HG02759 (cell line): ENCODE results near the gene TCF25.
"Not testable (repeated sequence)": the region's sequence is repeated elsewhere in the genome, so short reads cannot be mapped to it uniquely, and the experiment has no call there.

ENCODE experiments used
- ATAC-seq: cut with Tn5 transposase; IDR thresholded peaks from one replicate; pipeline ENCODE4 v1.9.1; 2021; ENCODE audit warnings: mild to moderate bottlenecking, moderate library complexity; ENCODE audit not compliant: unreplicated experiment

TCF25 gene

DNA sequence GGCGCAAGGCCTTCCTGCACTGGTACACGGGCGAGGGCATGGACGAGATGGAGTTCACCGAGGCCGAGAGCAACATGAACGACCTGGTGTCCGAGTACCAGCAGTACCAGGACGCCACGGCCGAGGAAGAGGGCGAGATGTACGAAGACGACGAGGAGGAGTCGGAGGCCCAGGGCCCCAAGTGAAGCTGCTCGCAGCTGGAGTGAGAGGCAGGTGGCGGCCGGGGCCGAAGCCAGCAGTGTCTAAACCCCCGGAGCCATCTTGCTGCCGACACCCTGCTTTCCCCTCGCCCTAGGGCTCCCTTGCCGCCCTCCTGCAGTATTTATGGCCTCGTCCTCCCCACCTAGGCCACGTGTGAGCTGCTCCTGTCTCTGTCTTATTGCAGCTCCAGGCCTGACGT lies 62.2 kb downstream of the TCF25 start:
- ATAC-seq: not testable (repeated sequence)

DNA sequence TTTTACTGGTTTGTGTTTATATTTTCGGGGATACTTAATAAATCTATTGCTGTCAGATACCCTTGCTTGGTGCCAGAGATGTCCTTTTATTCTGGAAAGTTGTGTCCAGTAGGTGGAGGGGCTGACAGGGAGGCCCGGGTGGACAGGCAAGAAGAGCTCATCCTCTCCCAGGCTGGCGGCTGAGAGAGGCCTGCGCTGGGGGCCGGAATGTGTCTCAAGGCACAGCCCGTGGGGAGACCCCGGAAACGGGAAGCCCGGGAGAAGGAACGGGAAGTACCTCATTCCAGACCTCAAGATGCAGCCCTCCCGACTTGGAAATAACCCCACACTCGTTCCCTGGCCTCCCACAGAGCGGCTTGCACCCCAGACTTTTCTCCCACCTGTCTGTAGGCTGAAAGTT lies 62.6 kb downstream of the TCF25 start:
- ATAC-seq: no peak

DNA sequence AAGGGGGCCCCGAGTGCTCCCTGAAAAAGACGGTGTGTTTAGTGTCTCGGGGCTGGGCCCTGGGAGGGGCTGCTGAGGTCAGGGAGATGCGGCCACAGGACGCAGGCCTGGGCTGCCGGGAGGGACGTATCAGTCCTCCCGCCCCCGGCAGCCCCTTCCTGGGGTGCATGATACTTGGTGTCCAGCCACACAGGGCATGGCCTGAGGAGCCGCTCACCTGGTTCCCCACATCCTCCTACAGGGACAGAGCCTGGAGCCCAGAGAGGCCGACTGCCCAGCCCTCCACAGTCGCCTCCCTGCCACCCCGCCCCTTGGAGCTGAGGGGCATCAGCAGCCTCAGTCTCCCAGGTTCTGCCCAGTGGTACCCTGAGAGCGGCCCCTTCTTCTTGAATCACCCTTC lies 63.1 kb downstream of the TCF25 start:
- ATAC-seq: no peak

DNA sequence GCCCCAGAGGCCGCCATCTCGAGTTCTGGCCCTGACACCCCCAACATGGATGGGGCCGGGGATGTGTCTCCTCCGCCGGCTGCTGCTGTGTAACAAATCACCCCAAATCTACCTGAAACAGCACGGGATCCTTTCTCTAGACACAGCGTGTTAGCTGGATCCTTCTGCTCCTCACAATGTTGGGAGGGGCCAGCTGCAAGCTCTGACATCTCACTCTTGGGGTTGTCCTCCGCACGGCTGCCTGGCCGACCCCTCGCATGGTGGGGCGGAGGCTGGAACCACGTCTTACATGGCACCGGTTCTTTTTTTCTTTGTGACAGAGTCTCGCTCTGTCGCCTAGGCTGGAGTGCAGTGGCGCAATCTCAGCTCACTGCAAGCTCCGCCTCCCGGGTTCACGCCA lies 63.6 kb downstream of the TCF25 start:
- no peak for ATAC-seq

DNA sequence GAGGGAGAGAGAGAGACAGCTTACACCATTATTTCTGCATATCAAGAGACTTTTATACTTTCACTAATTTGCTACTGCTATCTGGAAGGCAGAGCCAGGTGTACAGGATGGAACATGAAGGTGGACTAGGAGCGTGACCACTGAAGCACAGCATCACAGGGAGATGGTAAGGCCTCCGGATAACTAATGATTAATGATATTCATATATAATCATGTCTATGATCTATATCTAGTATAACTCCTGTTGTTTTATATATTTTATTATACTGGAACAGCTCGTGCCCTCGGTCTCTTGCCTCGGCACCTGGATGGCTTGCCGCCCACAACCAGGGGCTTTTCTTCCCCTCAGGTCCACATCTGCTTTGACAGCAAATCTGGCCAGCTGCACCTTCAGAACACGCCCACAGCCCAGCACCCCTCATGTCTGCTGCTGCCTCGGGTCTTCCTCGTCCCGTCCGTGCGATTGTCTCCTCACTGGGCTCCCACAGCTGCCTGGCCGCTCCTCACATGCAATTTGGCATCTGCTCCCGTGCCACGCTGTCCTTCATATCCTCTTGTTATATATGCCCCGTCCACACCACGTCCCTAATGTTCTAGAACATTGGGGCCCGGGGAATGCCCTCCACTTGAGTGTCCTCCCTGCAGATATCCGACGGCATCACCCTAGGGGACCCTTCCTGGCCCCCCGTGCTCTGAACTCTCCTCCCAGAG lies 64.9 kb downstream of the TCF25 start:
- ATAC-seq: no peak

DNA sequence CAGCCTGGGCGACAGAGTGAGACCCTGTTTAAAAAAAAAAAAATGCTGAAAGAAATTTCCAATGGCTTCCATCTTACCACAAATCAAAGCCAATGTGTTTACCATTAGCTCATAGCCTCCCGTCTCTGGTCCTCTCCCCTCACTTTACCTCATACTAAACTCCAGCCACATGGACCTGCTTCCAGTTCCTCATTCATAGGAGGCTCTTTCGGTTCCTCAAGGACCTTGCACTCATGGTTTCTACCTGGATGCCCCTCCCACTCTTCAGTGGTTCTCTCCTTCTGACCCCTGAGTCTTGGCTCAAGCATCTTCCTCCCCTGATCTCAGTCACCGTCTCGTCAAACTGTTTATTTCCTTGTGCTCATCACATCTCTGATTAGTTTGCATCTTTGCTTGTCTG lies 71.4 kb downstream of the TCF25 start:
- no peak for ATAC-seq

DNA sequence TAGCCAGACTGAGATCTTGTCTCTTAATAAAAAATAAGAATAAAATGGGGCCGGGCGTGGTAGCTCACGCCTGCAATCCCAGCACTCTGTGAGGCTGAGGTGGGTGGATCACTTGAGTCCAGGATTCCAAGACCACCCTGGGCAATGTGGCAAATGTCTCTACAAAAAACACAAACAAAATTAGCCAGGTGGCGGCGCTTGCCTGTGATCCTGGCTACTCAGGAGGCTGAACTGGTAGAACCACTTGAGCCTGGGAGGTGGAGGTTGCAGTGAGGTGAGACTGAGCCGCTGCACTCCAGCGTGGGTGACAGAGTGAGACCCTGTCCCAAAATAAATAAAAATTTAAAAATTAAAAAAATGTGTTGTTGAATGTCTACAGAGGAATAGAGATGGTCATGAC lies 72.3 kb downstream of the TCF25 start:
- no peak for ATAC-seq

DNA sequence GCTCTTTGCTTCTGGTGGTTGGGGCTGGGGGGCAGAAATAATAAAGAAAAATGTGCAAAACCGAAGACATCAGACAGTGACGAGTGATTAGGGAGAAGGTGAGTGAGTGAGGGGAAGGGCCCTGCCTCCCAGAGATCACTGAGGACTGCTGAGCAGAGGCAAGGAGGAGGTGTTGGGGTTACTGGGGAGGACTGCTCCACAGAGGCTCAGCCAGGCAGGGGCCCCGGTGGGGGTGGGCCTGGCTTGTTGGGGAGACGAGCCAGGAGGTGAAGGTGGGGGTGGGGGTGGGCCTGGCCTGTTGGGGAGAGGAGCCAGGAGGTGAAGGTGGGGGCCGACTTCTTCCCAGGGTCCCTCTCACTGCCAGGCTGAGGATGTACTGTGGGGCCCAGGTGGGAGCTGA lies 73.1 kb downstream of the TCF25 start:
- ATAC-seq: no peak

DNA sequence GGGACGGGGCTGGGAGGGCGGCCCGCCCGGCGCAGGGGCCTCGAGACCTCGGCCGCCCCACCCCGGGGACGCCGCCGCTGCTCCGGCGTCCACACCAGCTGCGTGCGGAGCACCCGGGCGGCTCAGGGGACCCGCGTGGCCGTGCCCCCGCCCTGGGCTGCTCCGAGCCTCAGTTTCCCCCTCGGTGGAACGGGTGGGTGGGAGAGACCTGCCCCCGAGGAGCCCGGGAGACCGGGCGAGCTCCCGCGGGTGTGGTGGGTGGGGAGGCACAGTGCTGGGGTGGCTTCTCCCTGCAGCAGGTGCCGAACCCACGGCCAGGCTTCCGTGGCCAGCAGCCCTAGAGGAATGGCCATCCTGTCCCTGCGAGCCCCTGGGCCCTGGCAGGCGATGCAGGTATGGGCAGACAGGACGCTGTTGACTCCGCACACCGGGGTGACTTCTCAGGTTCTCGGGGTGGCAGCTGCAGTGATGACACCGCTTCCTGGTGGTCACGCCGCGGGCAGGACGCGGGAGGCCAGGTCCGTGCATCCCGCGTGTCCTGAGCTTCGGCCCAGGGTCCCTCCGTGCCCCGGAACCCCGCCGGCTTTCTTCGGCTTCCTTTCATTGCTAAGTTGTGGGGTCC lies 75.8 kb downstream of the TCF25 start:
- ATAC-seq: no peak

DNA sequence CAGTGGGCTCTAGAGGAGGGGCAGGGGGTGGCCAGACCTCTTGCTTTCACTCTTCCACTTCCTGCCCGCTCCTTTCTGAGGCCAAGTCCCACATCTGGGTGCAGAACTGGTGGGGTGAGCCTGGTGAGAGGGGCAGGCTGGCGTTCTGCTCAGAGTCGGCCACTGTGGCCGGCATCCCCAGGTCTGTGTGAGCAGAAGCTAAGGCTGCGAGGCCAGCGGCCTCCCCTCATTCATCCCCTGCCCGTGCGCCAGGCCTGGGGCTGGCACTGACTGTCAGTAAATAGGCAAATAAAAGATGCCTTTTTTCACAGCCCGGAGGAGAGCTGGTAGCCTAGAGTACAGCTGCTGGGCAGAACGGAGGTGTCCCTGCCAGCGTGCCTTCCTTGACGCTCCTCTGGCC lies 76.4 kb downstream of the TCF25 start:
- ATAC-seq: no peak

DNA sequence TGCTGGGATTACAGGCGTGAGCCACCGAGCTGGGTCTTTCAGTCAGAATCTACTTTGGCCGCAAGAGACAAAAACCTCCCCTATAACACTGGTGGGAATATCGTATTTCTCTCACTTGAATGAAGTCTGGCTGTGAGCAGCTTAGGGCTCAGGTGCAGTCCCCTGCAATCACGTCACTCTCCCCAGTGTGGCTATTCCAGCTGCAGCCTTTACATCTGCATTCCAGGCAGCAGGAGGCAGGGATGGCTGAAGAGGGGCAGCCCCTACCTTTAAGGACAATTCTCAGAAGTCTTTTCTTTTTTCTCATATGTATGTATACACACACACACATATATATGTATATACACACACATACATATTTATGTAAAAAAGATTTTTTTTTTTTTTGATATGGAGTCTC lies 78.1 kb downstream of the TCF25 start:
- no peak for ATAC-seq

DNA sequence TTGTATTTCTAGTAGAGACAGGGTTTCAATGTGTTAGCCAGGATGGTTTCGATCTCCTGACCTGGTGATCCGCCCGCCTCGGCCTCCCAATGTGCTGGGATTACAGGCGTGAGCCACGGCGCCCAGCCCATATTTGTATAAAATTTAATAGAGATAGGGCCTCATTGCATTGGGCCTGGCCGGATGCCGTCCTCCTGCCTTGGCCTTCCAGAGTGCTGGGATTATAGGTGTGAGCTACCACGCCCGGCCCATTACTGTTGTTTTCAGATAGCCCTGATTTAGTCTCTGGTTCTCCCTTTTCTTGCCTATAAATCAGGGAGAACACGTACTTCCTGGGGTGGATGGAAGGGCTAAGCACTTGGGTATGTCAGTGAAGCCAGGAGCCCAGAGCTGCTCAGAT lies 78.7 kb downstream of the TCF25 start:
- no peak for ATAC-seq

DNA sequence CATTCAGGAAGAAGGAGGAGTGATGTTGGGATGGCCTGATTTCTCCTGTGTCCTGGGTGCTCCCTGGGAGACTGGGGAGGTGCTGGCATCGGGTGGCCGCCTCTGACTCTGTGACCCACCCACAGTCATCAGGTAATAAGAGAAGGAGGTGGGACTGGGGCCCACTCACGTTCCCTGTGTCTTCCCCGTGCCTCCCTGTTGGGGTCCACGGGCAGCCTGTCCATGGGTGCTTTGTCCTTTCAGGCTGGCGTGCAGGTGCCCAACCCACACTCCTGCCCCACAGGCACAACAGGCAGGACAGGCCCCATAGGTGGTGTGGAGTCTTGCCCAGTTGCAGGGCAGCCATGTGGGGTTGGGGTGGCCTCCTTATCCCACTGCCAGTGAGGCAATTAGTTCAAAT lies 79.2 kb downstream of the TCF25 start:
- ATAC-seq: no peak

DNA sequence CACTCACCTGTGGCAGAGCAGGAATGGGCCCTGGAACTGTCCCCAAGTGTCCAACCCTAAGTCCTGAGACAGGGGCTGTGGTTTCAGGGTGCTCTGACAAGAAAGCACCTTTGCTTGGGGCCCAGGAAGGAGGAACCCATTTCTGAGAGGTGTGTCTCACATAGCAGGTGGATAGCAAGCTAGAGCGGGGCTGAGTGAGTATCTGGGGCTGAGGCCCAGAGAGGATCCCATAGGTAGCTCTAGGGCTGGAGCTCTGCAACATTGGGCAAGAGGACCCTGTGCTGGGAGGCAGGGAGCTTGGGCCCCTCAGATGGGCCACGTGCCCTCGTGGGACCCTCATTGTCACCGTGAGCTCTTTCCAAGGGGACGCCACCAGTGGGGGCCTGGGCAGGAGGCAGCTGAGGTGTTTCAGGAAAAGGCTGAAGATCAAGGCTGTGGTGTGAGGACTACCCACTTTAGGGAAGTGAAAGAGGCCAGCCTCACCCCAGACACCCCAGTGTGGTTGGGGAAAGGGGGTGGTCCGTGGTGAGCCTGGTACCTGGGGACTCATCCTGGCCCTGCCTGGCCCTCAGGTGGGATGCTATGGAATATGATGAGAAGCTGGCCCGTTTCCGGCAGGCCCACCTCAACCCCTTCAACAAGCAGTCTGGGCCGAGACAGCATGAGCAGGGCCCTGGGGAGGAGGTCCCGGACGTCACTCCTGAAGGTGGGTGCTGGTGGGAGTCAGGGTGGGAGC lies 80.4 kb downstream of the TCF25 start:
- peak; percentile 72 for ATAC-seq

DNA sequence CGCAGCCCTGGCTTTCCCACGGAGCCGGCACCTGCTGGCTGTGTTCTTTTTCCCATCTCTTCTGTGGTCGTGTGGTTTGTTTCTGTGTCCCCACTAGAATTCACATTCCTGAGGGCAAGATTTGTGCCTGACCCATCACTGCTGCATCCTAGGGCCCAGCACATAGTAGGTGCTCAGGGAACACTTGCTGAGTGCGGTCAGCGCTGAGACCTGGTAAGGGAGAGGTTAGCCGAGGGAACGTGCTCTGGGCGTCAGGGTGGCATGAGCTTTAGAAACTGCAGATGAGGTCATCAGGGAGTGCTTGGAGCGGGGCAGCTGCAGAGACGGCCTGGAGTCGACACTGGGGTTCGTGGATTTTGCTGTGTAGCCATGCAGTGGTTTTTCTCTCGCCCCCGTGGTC lies 81.1 kb downstream of the TCF25 start:
- ATAC-seq: no peak

DNA sequence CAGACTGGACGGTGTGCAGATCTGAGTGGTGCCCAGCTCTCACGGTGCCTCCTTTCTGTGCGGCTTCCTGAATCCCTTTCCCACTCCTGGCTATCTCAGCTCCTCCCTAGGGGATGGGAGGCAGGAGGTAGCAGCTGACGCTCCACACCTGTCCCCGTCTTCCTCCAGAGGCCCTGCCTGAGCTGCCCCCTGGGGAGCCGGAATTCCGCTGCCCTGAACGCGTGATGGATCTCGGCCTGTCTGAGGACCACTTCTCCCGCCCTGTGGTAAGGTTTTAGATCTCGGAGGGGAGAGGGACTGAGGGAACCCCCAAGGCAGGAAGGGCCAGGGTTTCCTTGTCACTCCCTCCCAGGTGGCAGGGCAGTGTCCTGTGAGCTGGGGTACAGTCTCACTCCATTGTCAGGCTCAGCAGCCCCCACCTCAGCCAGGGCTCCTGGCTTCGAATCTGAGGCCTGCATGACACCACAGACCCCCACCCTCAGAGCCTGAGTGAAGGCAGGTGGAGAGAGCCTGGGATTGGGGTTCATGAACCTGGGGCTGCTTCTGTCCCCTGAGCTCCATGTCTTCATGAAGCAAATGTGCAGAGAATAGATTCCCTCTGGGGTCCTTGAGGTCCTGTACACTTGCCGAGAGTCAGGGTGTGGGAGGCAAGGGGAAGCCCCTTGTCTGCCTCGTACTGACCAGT lies 81.8 kb downstream of the TCF25 start:
- ATAC-seq: no peak

DNA sequence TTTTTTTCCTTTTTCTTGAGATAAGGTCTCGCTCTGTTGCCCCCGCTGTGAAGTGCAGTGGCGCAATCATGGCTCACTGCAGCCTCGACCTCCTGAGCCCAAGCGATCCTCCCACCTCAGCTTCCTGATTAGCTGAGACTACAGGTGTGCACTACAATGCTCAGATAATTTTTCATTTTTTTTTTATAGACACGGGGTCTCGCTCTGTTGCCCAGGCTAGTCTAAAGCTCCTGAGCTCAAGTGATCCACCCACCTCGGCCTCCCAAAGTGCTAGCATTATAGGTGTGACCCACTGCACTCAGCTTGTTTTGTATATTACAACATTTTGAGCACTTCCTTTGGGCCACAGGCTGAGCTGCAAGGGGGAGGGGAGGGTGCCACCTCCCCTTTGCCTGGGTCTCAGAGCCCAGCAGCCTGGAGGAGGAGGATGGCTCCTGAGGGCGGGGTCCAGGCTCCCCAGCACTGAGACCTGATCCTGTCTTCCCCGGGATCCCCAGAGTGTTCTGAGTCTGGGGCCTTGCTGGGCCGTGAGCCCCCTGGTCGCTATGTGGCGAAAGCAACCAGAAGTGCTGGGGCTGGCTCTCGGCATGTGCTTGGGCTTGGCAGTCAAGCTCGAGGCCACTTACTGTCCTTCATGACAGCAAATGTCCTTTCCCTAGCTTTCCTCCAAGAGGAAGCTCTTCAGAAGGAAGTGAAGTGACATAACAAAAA lies 83.3 kb downstream of the TCF25 start:
- no peak for ATAC-seq

DNA sequence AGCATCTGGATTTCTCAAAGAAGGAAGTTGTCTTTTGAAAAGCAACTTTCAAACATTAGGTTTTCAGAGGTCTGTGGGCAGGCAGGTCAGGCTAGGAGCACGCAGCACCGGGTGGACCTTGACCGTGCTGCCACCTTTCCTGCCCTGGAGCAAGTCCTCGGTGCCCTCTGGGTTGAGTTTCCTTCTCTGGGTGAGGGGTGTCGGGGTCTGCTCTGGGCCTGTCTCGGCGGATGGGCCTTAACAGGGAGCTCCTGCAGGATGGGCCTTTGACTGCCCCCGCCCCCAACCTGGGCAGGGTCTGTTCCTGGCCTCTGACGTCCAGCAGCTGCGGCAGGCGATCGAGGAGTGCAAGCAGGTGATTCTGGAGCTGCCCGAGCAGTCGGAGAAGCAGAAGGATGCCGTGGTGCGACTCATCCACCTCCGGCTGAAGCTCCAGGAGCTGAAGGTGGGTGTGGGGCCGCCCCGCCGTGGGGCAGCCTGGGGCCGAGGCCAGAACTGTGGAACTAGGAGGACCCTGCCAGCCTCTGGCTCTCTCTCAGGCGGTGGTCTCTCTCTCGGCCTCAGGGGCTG lies 83.9 kb downstream of the TCF25 start:
- no peak for ATAC-seq

DNA sequence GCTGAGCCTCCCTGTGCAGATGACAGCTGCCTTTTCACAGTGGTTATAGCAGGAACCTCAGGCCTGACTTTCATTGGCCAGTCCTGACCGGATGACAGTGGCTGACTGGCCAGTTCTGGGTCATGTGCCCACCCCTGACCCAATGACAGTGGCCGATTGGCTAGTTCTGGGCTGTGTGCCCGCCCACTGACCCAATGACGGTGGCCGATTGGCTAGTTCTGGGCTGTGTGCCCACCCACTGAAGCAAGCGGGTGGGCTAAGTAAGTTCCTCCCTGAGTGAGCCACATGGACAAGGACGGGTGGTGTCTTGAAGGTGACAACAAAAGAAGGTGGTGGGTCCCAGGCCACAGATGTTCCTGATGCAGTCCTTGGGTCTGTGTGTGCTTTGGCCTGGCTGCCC lies 84.7 kb downstream of the TCF25 start:
- ATAC-seq: no peak

DNA sequence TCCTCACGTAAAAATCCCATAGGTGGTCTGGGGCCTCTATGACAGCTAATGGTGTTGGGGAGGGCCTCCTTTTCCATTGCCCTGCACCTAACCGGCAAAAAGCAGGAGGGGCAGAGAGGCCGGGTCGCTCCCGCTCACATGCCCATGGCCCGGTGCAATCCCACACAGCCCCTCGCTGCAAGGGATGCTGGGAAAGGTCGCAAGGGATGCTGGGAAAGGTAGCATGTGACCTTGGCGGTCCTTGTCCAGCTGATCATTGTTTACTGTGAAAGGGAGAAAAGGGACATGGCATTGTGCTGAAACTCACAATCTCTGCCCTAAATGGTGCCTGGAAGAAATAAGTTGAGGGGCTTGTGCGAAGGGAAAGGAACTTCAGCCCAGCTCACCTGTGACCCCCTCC lies 85.2 kb downstream of the TCF25 start:
- ATAC-seq: no peak

DNA sequence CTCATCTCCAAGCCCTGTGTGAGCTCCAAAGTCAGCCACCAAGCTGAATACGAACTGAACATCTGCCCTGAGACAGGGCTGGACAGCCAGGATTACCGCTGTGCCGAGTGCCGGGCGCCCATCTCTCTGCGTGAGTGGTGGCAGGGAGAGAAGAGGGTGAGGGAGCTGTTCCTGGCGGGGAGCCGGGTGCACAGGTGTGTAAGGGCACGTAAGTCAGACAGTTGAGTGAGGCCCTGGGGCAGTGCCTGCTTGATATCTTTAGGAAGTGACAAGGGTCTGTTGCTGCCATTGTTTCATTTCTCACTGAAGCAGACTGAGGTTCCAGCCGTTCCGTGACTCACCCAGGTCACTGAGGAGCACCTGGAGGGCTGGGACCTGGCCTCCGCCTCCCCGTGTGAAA lies 87.6 kb downstream of the TCF25 start:
- ATAC-seq: no peak
